Ramos (cell line): ENCODE results near the gene SIMC1.
"Not testable (repeated sequence)": the region's sequence is repeated elsewhere in the genome, so short reads cannot be mapped to it uniquely, and the experiment has no call there.

ENCODE experiments used
- in situ Hi-C: fragments of 300-500 bp; cut with MboI; formaldehyde crosslinking; loops from one replicate; pipeline ENCODE4 v1.14.3; 2022; ENCODE audit warnings: low sequenced_read_pairs; ENCODE audit not compliant: unreplicated experiment

SIMC1 gene

GRCh38 chr5:176214466-176215021, 23.7 kb upstream of the SIMC1 start:
- in situ Hi-C loops: not testable (repeated sequence)

DNA sequence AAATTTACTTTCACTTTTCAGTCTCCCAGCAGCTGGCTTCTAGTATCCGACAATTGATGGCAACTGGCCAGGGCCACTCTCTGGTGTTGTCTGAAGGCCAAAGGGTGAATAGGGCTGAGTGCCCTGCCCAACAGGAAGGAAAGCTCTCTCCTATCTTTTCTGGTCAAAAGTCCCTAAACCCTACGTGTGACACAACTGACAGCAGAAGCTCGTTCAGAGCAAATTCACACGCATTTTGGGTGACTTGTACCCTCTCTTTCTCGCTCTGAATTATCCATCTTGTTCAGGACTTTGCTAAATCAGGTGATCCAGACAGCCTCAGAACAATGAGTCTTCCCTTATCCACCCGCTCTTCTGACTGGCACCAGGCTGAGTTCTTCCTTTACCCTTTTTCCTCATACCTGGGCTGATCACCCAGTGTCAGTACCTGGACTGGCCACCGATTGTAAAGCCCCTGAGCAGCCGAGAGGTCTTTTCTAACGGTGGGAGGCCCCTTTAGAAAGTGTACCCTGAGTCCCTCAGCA, 21.8 kb upstream of the SIMC1 start:
- in situ Hi-C loops: not testable (repeated sequence)

GRCh38 chr5:176217188-176217729, 21.0 kb upstream of the SIMC1 start:
- in situ Hi-C loops: not testable (repeated sequence)

- in situ Hi-C loops: not testable (repeated sequence)
These were observed 20.5 kb upstream of the SIMC1 start for GRCh38 chr5:176217764-176218163.

GRCh38 chr5:176222006-176222405, 16.2 kb upstream of the SIMC1 start:
- in situ Hi-C loops: not testable (repeated sequence)

DNA sequence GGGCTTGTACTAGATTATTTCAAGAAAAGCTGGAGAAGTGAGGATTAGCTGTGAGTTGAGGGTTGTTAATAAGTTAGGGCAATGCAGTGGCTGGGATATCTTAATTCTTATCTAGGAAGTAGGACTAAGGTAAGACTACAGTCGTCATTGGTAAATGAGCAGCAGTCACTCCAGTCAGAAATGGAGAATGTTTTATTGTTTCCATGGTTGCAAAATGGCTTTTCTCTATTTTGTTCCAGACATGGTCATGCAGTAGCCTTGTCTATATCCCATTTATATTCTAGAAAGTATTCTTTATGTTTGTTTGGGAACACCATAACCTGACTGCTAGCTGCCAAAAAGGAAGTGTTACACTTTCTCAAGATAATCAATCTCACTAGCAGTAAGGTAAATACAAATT, 9.9 kb upstream of the SIMC1 start:
- in situ Hi-C loops: not testable (repeated sequence)

DNA sequence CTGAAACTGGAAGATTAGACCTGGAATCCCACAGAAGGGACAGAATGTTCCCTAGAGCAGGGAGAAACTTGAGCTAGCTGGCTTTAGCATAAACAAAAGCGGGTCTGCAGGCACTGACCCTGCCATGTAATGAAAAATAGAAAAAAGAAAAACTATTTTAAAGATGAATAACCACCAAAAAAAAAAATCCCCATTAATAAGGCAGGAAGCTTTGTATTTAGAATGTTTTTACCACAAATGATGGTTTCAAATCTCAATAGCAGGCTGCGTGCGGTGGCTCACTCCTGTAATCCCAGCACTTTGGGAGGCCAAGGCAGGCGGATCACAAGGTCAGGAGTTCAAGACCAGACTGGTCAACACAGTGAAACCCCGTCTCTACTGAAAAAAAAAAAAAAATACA, 5.0 kb upstream of the SIMC1 start:
- in situ Hi-C loops: not testable (repeated sequence)

GRCh38 chr5:176235155-176235554, 3.1 kb upstream of the SIMC1 start:
- in situ Hi-C loops: not testable (repeated sequence)

GRCh38 chr5:176238645-176239283, 540 bp downstream of the SIMC1 start:
- in situ Hi-C loops: not testable (repeated sequence)

- in situ Hi-C loops: not testable (repeated sequence)
These were observed 1.1 kb downstream of the SIMC1 start for GRCh38 chr5:176239304-176239703.

- in situ Hi-C loops: not testable (repeated sequence)
These were observed 6.1 kb downstream of the SIMC1 start for GRCh38 chr5:176244318-176244717.

GRCh38 chr5:176245074-176245473, 6.8 kb downstream of the SIMC1 start:
- in situ Hi-C loops: not testable (repeated sequence)

DNA sequence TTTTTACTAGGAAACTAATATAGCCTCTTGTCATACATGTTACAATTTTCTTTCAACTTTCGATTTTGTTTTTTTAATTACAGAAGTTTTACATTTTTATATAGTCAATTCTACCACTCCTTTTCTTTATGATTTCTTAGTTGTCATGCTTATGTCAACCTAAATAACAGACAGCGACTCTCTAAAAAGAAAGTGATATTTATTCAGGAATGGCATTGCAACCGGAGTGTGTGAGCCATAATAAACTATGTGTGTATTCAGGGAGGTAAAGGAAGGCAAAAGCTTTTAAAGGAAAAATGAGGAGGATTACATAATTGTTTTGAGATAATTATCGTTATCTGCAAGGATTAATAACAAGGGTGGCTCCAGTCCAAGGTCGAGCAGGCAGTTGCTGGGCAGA, 7.3 kb downstream of the SIMC1 start:
- in situ Hi-C loops: not testable (repeated sequence)

GRCh38 chr5:176250691-176251090, 12.5 kb downstream of the SIMC1 start:
- in situ Hi-C loops: not testable (repeated sequence)

GRCh38 chr5:176252171-176252570, 13.9 kb downstream of the SIMC1 start:
- in situ Hi-C loops: not testable (repeated sequence)

DNA sequence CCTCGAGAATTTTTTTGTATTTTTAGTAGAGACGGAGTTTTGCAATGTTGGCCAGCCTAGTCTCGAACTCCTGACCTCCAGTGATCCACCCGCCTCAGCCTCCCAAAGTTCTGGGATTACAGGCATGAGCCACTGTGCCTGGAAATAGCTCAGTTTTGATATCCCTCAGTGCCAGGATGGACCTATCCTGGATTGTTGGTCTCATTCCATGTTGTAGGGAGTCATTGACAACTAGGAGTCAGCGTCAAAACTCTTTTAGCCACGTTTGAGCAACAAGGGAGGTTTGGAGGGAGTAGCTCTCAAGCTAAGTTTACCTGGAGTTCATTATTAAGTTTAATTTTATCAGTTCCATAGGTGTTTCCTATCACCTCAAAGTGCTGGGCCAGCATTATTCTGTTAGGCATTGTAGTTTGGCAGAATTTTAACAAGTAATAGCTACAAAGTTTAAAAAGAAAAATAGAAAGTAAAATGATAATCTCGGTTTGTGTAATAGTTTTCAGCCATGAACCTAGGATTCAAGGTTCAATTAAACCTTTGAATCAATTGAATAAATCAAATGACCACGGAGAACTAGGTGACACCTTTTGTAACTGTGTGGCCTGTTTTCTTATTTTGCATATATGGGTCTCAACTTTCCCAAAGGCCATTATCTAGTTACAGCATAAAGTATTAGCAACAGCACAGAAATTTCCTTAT, 15.3 kb downstream of the SIMC1 start:
- in situ Hi-C loops: not testable (repeated sequence)

- in situ Hi-C loops: not testable (repeated sequence)
These were observed 15.8 kb downstream of the SIMC1 start for GRCh38 chr5:176254066-176254393.

- in situ Hi-C loops: not testable (repeated sequence)
These were observed 19.8 kb downstream of the SIMC1 start for GRCh38 chr5:176257871-176258505.

- in situ Hi-C loops: not testable (repeated sequence)
These were observed 22.5 kb downstream of the SIMC1 start for GRCh38 chr5:176260682-176261081.

DNA sequence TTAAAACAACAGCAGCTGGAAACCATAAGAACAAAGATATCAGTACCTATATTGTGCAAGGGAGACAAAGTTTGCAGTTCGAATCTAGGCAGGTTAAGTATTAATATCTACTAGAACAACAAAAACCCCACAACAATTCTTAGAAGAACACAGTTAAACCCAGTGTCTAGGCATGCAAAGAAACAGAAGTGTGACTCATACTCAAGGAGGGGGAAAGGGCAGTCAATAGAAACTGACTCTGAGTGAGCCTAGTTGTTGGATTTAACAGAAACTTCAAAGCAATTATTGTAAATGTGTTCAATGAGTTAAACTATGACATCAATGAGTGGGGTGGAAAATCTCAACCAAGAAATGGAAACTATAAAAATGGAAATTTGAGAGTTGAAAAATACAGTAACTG, 28.2 kb downstream of the SIMC1 start:
- in situ Hi-C loops: not testable (repeated sequence)

GRCh38 chr5:176289018-176289417, 50.8 kb downstream of the SIMC1 start:
- in situ Hi-C loops: not testable (repeated sequence)
